Mesenteric fat pad (tissue), 1 donor: ENCODE data around the gene TBX2. TPM values are rescaled to one million over a fixed set of nuclear protein-coding genes. Genes with fewer than 3 reads are reported as not detected.

Experiments used
- DNase-seq: peaks from one replicate; pipeline ENCODE4 v3.0.0-alpha.2; 2020; ENCODE audit warnings: low spot score
- total RNA-seq: library from RNA; stranded (reverse); fragmentation: NEBNext Ultra II Directional; extraction: Animal tissue kit (Norgen Biotek cat#: 25700); gene quantifications from one replicate; pipeline ENCODE4 v1.2.1, GENCODE V29; 2021
- donor health status: DM: yes; HTN: yes; CAD: no.

The TBX2 gene
- total RNA-seq, 1 donor from 2014 or later = 16.1 TPM

- DNase-seq = no peak
These were observed 31.4 kb upstream of the TBX2 start for GRCh38 chr17:61368049-61368831.

DNA sequence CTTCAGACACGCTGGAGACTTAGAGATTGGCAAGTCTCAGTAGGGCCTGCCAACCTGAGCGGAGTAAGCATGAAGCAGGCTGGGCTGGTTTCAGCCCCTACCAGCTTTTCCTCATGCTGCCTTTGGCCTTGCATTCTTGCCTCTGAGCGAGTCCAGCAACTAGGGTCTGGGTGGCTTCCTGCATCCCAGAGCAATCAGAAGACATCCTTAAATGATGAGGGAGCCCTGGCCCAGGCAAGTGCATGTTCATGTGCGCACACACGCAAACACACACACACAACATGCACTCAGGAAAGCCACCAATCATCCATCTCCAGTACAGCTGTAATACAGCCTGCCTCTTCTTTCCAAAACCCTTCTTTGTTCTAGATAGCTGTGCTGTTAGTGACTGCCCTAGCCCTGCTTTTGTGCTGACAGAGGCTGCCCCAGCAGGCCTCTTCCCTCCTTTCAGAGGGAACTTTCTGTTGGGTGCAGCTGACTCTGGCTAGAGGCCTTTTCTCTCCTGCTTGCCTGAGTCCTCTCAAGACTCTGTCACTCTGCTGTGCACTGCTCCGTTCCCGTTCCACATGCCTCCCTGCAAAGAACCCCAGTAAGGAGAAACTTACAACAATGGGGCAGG lies 30.7 kb upstream of the TBX2 start:
- DNase-seq = no peak

DNA sequence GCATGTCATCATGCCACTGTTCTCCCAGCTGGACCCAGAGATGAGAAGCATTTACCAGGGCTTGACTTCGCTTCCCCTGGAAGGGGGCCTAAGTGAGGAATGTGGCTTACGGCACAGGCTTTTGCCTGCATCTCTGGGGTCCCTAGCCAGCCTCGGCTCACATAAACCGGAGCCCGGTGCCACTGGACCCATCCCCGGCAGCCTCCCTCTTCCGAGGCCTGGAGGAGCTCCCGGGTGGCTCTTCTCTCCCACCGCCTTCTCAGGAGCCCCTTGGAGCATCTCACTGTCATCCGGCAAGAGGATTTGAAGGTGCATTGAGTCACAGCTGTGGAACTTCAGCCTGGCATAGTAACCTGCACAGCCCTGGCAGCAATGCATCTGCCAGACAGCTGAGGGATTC lies 29.9 kb upstream of the TBX2 start:
- DNase-seq = no peak

GRCh38 chr17:61371179-61371578 lies 28.5 kb upstream of the TBX2 start:
- DNase-seq = no peak

- no peak for DNase-seq
These were observed 28.0 kb upstream of the TBX2 start for GRCh38 chr17:61371606-61372005.

DNA sequence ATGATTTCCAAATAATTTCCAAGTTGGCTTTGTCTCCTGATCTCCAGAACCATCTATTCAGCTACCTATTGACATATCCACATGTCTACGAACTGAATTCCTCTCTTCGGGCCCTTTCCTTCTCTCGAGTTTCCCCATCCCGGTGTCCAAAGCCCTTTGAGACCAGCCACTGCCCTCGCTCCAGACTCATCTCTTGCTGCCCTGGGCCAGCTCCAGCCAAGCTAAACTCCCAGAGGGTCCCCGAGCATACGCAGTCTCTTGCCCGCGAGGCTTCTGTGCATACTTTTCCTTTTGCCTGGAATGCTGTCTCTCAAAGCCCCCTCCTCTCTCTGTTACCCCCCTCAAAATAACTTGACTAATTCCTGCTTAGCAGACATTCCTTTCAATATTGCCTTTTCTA lies 27.2 kb upstream of the TBX2 start:
- no peak for DNase-seq

GRCh38 chr17:61376931-61377838 lies 22.5 kb upstream of the TBX2 start:
- no peak for DNase-seq

DNA sequence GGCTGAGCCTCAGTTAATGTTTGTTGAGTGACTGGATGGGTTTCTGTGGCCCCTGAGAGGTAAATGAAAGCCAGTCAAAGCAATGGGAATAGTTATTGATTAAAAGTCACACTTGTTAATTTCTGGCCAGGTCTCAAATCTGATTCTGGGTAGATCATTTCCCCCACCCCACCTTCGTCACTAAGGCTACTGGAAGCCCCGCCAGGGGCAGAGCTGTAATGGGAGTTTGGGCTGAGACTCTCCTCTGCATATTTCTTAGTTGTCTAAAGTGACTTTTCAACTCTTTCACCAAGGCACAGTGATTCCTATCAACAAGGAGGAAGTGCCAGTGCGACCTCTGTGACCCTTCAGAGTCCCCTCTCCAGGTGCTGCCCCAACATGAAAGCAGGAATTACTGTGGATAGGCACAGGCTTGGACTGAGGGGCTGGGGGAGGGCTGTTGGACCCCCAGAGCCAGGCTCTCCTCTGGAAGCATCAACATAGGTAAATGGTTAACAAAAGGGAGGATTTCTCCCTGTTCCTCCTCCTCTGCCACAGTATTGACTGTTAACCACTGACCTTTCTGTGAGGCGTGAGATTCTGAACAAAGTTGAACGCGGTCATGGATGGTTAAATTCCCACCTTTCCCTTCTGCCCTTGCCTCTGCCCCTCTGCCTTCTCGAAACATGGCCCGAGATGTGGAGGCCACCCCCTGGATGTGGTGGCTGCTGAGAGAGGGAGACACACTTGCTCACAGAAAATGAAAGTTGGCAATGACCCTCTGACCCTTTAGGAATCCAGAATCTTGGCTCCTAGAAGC lies 20.8 kb upstream of the TBX2 start:
- DNase-seq = no peak

GRCh38 chr17:61379457-61380216 lies 20.0 kb upstream of the TBX2 start:
- no peak for DNase-seq

- no peak for DNase-seq
These were observed 19.3 kb upstream of the TBX2 start for GRCh38 chr17:61380217-61380835.

GRCh38 chr17:61380836-61381525 lies 18.7 kb upstream of the TBX2 start:
- no peak for DNase-seq

GRCh38 chr17:61381537-61381936 lies 18.1 kb upstream of the TBX2 start:
- DNase-seq = no peak

DNA sequence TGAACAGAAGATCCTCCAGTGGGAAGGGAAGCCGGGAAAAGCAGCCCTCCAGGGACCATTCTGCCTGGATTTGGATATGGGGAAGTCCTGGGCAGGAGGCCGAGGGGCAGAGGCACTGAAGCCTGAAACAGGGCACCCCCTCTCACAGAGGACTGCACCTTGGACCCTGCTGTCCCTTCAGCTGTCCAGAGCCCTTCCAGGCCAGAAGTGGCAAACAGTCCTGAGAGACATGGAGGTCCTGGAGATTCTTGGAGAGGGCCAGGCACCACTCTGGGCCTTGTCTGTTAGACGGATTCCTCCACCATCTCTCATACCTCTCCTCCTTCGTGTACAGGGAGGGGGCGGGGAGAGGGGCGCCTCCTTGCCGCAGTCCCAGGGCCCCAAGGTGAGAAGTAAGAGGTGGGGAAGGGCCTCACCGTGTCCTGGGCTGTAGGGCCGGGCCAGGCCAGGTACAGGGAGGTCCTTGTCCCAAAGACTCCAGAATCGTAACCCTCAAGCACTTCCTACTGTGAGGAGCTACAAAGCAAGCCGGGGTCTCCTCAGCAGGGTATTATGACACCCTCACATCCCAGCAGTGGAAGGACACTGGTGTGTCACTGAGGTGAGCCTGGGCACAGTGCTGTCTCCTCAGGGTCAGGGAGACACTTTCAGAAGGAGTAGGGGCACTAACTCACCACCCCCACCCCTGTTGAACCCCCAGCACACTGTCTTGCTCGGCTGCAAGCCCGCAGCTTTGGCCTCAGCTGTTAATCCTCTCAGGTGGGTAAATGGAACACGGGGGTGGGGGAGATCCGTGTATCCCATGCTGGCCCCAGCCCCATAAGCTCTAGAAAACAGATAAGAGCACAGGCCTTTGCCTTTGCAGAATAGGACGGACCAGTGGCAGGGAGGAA lies 16.6 kb upstream of the TBX2 start:
- no peak for DNase-seq

GRCh38 chr17:61383689-61384201 lies 15.9 kb upstream of the TBX2 start:
- no peak for DNase-seq

GRCh38 chr17:61384354-61384691 lies 15.3 kb upstream of the TBX2 start:
- DNase-seq = no peak

DNA sequence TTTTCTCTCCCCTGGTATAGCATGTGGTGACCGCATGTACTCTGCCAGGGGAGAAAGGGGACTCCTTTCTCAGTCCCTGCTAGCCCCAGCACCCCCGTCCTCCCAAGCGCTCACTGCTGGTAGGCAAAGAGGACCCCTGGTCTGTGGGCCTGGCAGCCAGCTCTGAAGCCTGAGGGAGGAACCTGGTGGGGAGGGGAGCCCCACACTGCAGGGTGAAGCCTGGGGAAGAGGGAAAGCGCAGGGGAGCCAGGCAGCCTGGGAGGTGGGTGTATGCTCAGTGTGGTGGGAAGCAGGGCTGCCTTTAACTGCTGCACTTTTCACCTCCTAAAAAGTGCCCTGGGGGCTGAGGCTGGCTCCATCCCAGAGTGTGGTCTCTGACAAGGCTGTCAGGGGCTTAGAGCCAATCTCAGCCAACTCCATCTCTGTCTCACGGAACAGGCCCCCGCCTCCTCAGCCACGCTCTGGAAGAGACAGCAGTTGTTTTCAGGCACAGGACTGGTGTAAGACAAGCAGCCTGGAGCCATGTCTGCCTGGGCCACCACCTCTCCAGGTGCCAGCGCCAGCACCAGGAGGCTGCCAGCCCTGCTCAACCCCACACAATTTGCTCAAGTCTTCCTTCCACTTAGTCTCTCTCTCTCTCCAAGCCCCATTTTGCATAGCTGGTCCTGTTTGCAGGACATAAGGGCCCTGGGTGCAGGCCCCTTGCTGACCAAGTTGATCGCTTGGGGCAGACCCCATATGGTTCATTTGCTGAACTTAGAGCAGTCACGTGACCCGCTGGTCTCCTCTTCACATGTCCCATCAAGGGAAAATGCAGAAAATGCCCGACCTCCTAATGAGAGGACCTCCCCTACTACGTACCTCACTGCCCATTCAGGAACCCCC lies 14.7 kb upstream of the TBX2 start:
- DNase-seq = no peak

- no peak for DNase-seq
These were observed 13.9 kb upstream of the TBX2 start for GRCh38 chr17:61385577-61386236.
